HepG2 (cell line): ENCODE results near the gene IL32. TPM values are rescaled to one million over a fixed set of nuclear protein-coding genes. Genes with fewer than 3 reads are reported as not detected.

Experiments
- ARID2 ChIP-seq: sonication (generic); formaldehyde crosslinking; IDR thresholded peaks from 2 replicates; pipeline ENCODE4 v1.8.1; 2022; ENCODE audit warnings: mild to moderate bottlenecking, missing genetic modification reagents, borderline replicate concordance
- DRAP1 ChIP-seq: IDR thresholded peaks from 2 replicates; pipeline ENCODE4 v1.6.1; 2016; ENCODE audit warnings: missing genetic modification reagents, missing compliant biosample characterization
- HINFP ChIP-seq: sonication (generic); formaldehyde crosslinking; IDR thresholded peaks from 2 replicates; pipeline ENCODE4 v1.4.0; 2020; ENCODE audit warnings: low read depth, mild to moderate bottlenecking, missing genetic modification reagents
- JARID2 ChIP-seq: sonication (generic); formaldehyde crosslinking; IDR thresholded peaks from 2 replicates; pipeline ENCODE4 v1.8.1; 2023; ENCODE audit warnings: missing genetic modification reagents, inconsistent platforms; ENCODE audit not compliant: insufficient replicate concordance
- KAT8 ChIP-seq: IDR thresholded peaks from 2 replicates; pipeline ENCODE4 v1.6.1; 2016; ENCODE audit warnings: missing genetic modification reagents, missing compliant biosample characterization
- PHF8 ChIP-seq: sonication (generic); formaldehyde crosslinking; IDR thresholded peaks from 2 replicates; pipeline ENCODE4 v1.5.0; 2020; ENCODE audit warnings: missing genetic modification reagents
- ZBTB8A ChIP-seq: sonication (generic); formaldehyde crosslinking; IDR thresholded peaks from 2 replicates; pipeline ENCODE4 v1.4.0; 2020; ENCODE audit warnings: mild to moderate bottlenecking, low read depth, missing genetic modification reagents, borderline replicate concordance
- ZFY ChIP-seq: sonication (generic); formaldehyde crosslinking; IDR thresholded peaks from 2 replicates; pipeline ENCODE4 v1.4.0; 2020; ENCODE audit warnings: missing genetic modification reagents
- ZNF274 ChIP-seq: sonication (generic); formaldehyde crosslinking; IDR thresholded peaks from 2 replicates; pipeline ENCODE4 v1.5.1; 2020; ENCODE audit warnings: mild to moderate bottlenecking, missing genetic modification reagents
- ZNF660 ChIP-seq: sonication (generic); formaldehyde crosslinking; IDR thresholded peaks from 2 replicates; pipeline ENCODE4 v1.5.1; 2020; ENCODE audit warnings: mild to moderate bottlenecking, low read depth, missing genetic modification reagents, borderline replicate concordance
- ZNF772 ChIP-seq: sonication (generic); formaldehyde crosslinking; IDR thresholded peaks from 2 replicates; pipeline ENCODE4 v1.5.0; 2020; ENCODE audit warnings: mild to moderate bottlenecking, missing genetic modification reagents
- ZNF773 ChIP-seq: sonication (generic); formaldehyde crosslinking; IDR thresholded peaks from 2 replicates; pipeline ENCODE4 v1.4.0; 2020; ENCODE audit warnings: missing genetic modification reagents, borderline replicate concordance
- polyA plus RNA-seq, 8 experiments: library from polyadenylated mRNA; depleted of rRNA in 3 of 8; stranded (reverse) in 7 of 8; unstranded in 1 of 8; fragments of >200 nt; fragmentation: Illumina TruSeq in 4 of 8; extraction: Trizol in 4 of 8; gene quantifications; 2 replicates each; pipeline versions ENCODE4 v1.2.1 to v1.2.3, GENCODE V29; 2011 to 2016; ENCODE audit warnings: low read depth in 4 of 8, missing spikeins in 1 of 8, mixed read lengths in 1 of 8; ENCODE audit not compliant: insufficient read depth in 1 of 8
- total RNA-seq, 5 experiments: library from RNA; depleted of rRNA; stranded (reverse); fragments of >200 nt; fragmentation: Illumina TruSeq; extraction: Trizol; gene quantifications; 2 replicates each; pipeline ENCODE4 v1.2.3, GENCODE V29; 2016; ENCODE audit warnings: low read depth in 1 of 5

The IL32 gene
- total and polyA plus RNA-seq, 2 of the 13 experiments (the other 11 are each of a cell fraction or from before 2014, with no cell fraction given), result 115 to 165 TPM

- TF ChIP-seq PHF8 (CRISPR knock-in tag) (peak; percentile 46; the same call in 1 of the 2 replicates), KAT8 (CRISPR knock-in tag) (peak; percentile 42; the same call in 1 of the 2 replicates), DRAP1 (no peak; the same call in 1 of the 2 replicates), ZNF773 (CRISPR knock-in tag) (no peak), HINFP (CRISPR knock-in tag) (no peak), ZNF660 (CRISPR knock-in tag) (no peak), ZFY (CRISPR knock-in tag) (peak; percentile 52; the same call in 1 of the 2 replicates), ZNF274 (CRISPR knock-in tag) (no peak), JARID2 (CRISPR knock-in tag) (no peak), ZNF772 (CRISPR knock-in tag) (peak; percentile 59; the same call in 1 of the 2 replicates), ARID2 (no peak; the same call in 1 of the 2 replicates), ZBTB8A (CRISPR knock-in tag) (no peak)
Measured at GRCh38 chr16:3086596-3087242, 21.3 kb downstream of the IL32 start (continued).
